Umbilical cord (tissue), 2 donors: ENCODE measurements around the gene DCDC2C. TPM values are rescaled to one million over a fixed set of nuclear protein-coding genes. Genes with fewer than 3 reads are reported as not detected.

Source experiments
- DNase-seq: peaks from one replicate; pipeline ENCODE4 v3.0.0-alpha.2; 2015; ENCODE audit warnings: low spot score
- total RNA-seq: library from RNA; depleted of rRNA; stranded (reverse); fragments of >200 nt; gene quantifications from one replicate; pipeline ENCODE4 v1.2.3, GENCODE V29; 2014; ENCODE audit warnings: low replicate concordance; ENCODE audit not compliant: insufficient read depth

Gene DCDC2C
- total RNA-seq, 1 donor from 2014 or later, result 1.7 TPM

GRCh38 chr2:3827673-3828575, 124.5 kb downstream of the DCDC2C start:
- peak; percentile 6 for DNase-seq

GRCh38 chr2:3830796-3831195, 127.4 kb downstream of the DCDC2C start:
- no peak for DNase-seq

- no peak for DNase-seq
Observed at GRCh38 chr2:3837086-3837485, 133.7 kb downstream of the DCDC2C start.

DNA sequence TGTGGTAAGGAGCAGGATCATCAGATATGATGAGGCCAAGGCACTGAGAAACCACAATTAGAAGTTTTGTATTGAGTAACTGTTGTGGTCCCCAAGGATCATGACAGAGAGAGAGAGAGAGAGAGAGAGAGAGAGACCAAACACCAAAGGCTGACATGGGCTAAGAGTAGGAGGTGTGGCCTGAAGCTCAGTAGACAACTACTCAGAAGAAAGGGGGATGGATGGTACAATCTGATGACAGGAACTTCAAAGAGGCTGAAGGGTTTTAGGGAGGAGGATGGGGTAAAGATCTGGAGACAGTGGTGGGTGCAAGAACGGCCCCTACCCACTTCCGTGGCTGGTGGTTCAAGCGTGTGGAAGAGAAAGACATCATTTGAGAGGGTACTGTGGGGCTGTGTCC, 135.0 kb downstream of the DCDC2C start:
- no peak for DNase-seq

GRCh38 chr2:3839476-3839875, 136.1 kb downstream of the DCDC2C start:
- DNase-seq, result no peak

DNA sequence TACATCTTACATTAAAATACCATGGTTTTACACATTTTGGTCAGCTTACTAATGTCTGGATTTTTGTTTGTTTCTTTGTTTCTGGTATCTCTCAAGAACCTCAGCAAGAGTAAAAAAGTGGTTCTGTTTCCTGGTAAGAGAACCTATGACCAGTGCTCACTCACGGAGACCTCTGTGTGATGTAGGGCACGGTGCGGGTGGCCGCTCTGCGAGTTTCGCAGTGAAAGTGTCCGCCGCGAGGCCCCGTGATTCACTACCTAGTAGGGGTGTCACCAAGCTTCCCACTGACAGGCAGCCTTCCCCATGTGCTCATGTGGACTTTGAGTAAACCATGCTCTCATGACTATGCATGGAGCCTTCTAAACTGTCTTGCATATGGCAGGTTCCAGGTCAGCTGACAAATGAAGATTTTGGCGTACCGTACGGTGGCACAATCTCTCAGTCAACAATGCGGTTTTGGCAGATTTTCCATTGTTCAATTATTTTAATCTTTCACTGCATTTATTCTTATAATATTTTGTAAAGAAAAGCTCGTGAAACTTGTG, 137.3 kb downstream of the DCDC2C start:
- no peak for DNase-seq

- no peak for DNase-seq
Observed at GRCh38 chr2:3847397-3848052, 144.2 kb downstream of the DCDC2C start.

DNA sequence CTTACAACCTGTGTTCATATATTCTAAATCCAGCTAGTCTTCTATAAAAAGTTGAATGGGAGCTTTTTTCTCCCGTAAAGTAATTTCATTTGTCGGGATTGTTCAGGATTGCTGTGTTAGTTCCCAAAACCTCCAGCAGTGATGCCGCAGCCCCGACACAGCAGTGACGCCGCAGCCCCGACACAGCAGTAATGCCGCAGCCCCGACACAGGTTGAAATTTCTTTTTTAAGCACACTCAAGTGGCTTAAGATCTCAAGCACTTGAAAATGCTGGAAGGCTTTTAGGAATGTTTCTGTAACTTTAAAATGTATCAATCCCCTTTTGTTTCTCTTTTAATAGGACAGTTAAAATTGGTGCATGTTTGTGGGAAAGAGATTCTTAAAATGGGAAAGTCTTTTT, 145.4 kb downstream of the DCDC2C start:
- DNase-seq, result no peak

GRCh38 chr2:3849213-3849612, 145.8 kb downstream of the DCDC2C start:
- no peak for DNase-seq

DNA sequence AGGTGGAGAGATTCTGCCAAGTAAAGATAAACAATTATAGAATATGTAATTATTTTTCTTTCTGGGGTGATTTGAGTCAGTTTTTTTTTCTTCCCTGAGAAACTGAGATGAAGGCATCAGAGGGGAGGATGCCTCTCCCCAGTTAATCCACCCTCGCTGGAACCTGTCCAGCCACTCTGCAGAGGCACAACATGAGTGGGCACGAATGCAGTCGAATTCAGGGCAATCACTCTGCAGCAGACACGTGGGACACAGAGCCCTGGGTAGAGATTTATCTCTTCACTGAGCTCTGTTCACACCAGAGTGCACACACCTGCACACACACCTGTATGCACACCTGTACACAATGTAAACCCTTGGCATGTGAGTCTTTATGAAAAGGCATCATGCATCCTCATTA, 154.2 kb downstream of the DCDC2C start:
- DNase-seq, result peak; percentile 31

DNA sequence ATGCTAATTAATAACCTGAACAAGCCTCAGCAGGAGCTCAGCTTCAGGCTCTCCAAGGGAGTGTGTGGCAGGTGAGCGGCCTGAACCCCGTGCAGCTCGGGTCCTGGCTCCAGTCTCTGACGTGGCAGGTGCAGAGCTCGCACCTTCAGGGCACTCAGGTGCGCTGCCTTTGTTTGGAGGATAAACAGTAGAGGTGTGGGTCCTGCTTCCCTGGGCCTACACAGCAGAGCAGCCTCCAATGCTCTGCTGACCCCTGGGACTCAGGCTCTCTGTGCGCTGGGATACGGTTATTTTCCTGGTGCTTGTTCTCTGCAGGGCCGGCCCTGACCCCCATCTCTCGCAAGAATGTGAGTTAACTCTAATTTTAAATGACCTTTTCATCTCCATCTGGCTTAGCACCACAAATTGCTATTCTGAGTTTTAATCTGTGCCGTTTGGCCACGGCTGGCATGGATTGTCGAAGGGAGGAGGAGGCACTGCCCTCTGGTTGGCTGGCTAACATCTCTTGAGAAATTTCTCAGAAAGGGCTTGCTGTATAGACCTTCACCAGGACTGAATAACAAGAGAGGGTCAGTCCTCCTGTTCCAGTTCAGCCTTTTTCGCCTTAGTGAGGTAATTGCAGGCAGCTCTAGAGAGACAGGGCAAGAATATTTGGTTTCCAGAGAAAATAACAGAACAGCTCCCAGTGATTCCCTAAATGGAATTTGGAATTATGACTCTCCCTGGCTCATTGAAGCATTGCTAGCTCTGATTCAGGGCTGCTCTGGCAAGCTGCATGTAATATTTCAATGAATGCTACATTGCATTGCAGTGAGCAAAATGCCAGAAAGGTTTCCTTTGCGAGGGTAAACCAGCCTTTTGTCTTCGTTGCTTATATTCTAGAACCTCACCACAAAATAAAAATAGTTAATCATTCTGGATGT, 161.8 kb downstream of the DCDC2C start:
- no peak for DNase-seq

- no peak for DNase-seq
Observed at GRCh38 chr2:3867469-3867868, 164.1 kb downstream of the DCDC2C start.

DNA sequence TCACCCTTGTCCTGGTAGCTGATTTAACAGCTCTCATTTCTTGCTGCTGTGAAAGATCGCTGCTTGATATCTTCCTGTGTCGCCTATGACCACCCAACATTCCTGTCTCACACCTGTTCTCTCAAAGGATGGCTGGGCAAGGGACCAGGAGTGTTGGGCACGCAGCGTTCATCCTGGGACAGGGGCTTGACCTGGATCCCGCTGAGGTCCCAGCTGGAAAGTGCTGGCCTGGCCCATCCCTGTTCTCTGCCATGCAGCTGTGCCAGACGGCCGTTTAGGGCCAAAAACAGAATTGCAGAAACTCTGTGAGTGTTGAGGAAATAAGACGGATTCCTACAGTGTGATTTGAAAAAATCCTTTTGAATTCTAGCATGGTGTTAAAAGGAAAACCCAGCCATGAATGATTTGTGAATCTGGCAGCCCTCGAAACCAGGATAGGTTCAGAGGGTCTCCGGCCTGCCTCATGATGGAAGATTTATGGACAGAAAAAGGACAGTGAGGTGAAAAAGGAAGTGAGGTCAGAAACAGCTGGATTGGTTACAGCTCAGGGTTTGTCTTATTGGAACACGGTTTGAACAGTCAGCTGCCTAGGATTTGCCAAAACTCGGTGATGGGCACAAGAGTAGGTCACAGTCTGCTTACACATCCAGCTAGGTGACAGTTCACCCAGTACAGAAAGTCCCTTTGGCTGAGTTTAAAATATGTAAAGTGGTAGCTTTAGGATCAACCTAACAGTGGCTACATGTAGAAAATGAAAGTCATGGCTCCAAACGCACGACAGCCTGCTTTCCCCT, 164.8 kb downstream of the DCDC2C start:
- no peak for DNase-seq

DNA sequence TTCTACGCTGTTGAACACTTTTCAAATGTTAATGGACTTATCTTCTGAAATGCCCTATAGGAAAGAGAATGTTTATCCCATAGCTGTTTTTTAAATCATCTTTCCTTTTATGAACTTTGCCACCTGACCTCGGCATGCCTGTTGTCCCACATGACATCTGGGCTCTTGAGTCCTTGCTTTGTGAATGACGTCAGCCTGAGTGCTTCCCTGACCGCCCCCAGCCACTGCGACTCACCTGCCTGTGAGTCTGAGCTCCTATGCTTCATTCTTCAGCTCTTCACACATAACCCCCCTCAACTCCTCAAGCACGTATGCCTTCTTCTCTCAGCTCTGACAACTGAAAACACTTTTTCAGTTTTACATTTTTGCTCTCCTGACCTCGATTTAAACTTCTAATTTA, 166.8 kb downstream of the DCDC2C start:
- DNase-seq, result no peak

GRCh38 chr2:3871002-3871401, 167.6 kb downstream of the DCDC2C start:
- no peak for DNase-seq

DNA sequence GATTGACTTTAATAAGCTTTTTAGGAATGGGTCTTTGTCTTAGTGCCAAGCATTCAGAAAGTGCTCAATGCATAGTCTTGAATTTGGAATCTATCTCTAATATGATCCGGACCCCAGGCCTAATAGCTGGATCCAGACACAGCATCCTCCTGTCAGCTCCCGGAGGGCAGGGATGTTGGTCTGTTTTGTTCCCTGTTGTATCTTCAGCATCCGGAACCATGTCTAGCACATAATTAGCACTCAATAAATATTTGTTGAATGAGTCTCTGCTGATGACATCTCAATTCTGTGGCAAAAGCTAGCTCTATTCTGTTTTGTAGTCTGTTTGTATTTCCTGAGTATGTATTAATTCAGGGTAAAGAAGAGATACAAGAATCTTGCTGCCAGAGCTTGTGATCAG, 169.1 kb downstream of the DCDC2C start:
- no peak for DNase-seq

DNA sequence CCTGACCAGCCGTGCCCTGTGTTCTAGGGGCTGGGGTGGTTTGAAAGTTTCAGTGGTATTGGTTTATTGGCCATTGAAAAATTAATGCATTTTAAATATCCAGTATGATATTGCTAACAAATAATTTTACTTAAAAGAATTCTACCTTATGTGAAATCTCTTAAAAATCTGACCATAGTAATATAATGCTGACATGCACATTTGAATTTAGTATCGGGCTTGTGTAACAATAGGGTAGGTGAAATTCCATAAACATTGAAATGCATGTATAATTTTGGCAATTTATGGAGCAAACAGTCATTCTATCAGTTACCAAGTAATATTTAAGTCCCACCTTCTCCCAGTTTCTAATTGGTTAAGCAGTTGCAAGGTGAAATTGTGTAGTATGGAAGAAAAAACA, 170.5 kb downstream of the DCDC2C start:
- DNase-seq, result no peak

DNA sequence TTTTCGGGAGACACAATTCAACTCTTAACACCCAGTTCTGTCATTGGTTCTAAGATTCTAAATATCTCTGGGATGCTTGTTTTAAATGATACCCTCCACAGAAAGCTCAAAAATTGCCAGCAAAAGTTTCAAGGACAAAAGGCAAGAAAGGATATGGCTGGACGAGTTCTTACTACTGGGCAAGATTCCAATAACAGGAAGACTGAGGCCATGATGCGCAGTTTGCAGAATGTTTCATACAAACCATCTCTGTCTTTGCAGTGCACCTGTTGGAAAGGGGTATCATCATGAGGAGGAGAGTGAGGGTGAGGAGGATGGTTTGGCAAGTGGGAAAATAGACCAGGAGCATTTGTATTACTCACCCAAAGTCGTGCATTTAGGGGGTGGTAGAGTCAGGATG, 172.8 kb downstream of the DCDC2C start:
- DNase-seq, result no peak

GRCh38 chr2:3876685-3877084, 173.3 kb downstream of the DCDC2C start:
- peak; percentile 8 for DNase-seq

DNA sequence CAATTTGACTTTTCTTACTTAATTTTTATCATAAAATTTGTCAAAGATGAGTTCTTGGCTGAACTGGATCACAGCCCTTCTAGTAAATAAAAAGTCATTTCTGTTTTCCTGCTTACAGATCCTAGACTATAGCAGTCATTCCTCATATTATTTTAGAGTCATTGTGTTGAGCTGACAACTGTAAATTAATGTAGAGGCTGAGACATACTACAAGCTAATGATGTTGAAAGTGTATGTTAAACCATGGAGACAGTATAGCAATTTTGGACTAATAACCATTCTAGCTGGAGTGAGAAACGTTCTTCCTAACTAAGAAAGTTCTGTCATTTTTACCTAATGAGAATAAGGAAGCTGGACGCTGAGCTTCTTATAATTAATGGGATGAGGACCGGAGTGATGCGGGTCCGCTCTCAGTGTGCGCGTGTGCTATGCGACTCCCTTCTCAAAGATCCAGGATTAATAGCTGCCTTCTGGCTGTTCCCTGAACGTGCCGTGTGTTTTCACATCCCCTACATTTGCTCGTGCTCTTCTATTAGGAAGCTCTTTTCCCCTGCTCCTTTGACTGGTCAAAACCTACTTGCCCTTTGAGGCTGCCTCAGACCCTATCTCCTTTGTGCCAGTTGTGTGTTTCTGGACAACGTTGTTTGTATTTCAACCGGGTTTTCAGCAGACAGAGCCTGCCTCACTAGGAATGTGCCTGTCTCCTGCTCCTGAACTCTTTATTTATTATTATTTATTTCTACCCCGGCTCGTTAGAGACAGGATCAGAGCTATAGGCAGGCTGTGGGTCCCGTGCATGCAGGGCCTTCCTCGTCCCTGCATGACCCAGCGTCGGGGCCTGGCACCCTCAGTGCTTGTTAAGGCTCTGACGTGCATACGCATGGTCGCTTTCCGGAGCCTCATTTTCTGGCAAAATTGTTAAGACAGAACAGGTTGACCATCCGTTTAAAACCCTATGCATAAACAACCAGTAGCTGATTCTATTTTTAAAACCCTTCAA, 182.6 kb downstream of the DCDC2C start:
- DNase-seq, result no peak
